ENCODE data around the gene L3MBTL4.
"Not testable (repeated sequence)": the region's sequence is repeated elsewhere in the genome, so short reads cannot be mapped to it uniquely, and the experiment has no call there.

The L3MBTL4 gene

GRCh38 chr18:6259324-6259723 is 155.4 kb downstream of the L3MBTL4 start:
- H3K36me3 ChIP-seq (ENCODE audit: control insufficient read depth in 1 of 2, insufficient read depth in 2 of 2, low read length in 2 of 2); H3K27ac ChIP-seq (ENCODE audit: low read depth, low read length); H3K9ac ChIP-seq (ENCODE audit: low read depth in 1 of 2, low read length in 2 of 2); H3K9me3 ChIP-seq (ENCODE audit: control insufficient read depth in 1 of 2, low read length in 2 of 2); H3K4me3 ChIP-seq (ENCODE audit: low read depth in 1 of 2, low read length in 2 of 2); H3K27me3 ChIP-seq (ENCODE audit: control insufficient read depth in 1 of 2, insufficient read depth in 2 of 2, low read length in 2 of 2): not testable (repeated sequence)
- peaks cover 4 to 14% of the 10 kb centered on the region in 2 donors for H3K4me1 ChIP-seq (ENCODE audit: control insufficient read depth in 1 of 2, insufficient read depth in 2 of 2, low read length in 2 of 2)

- Histone ChIP-seq H3K36me3 (ENCODE audit: control insufficient read depth in 1 of 2, insufficient read depth in 2 of 2, low read length in 2 of 2) (no peaks in the 10 kb centered on the region), H3K27ac (ENCODE audit: low read depth, low read length) (no peak overlapping the region), H3K4me1 (ENCODE audit: control insufficient read depth in 1 of 2, insufficient read depth in 2 of 2, low read length in 2 of 2) (peaks cover 4 to 14% of the 10 kb centered on the region in 2 donors), H3K9ac (ENCODE audit: low read depth in 1 of 2, low read length in 2 of 2) (no peak overlapping the region), H3K4me3 (ENCODE audit: low read depth in 1 of 2, low read length in 2 of 2) (no peak overlapping the region), H3K27me3 (ENCODE audit: control insufficient read depth in 1 of 2, insufficient read depth in 2 of 2, low read length in 2 of 2) (no peaks in the 10 kb centered on the region), H3K9me3 (ENCODE audit: control insufficient read depth in 1 of 2, low read length in 2 of 2) (peaks cover 0 to 6% of the 10 kb centered on the region in 2 donors)
Measured at GRCh38 chr18:6257950-6258349, 156.8 kb downstream of the L3MBTL4 start.

- Histone ChIP-seq H3K27ac (ENCODE audit: low read depth, low read length) (no peak overlapping the region), H3K36me3 (ENCODE audit: control insufficient read depth in 1 of 2, insufficient read depth in 2 of 2, low read length in 2 of 2) (no peaks in the 10 kb centered on the region), H3K9ac (ENCODE audit: low read depth in 1 of 2, low read length in 2 of 2) (no peak overlapping the region), H3K4me3 (ENCODE audit: low read depth in 1 of 2, low read length in 2 of 2) (peak overlapping the region in 1 of 2 donors; percentile 28), H3K27me3 (ENCODE audit: control insufficient read depth in 1 of 2, insufficient read depth in 2 of 2, low read length in 2 of 2) (no peaks in the 10 kb centered on the region), H3K4me1 (ENCODE audit: control insufficient read depth in 1 of 2, insufficient read depth in 2 of 2, low read length in 2 of 2) (peaks cover 4 to 14% of the 10 kb centered on the region in 2 donors), H3K9me3 (ENCODE audit: control insufficient read depth in 1 of 2, low read length in 2 of 2) (peaks cover 0 to 6% of the 10 kb centered on the region in 2 donors)
Measured at GRCh38 chr18:6256521-6256920, 158.2 kb downstream of the L3MBTL4 start.

- no peak overlapping the region for H3K27ac ChIP-seq (ENCODE audit: low read depth, low read length)
- H3K9me3 ChIP-seq (ENCODE audit: control insufficient read depth in 1 of 2, low read length in 2 of 2), result peaks cover 0 to 3% of the 10 kb centered on the region in 2 donors
- no peaks in the 10 kb centered on the region for H3K27me3 ChIP-seq (ENCODE audit: control insufficient read depth in 1 of 2, insufficient read depth in 2 of 2, low read length in 2 of 2)
- H3K36me3 ChIP-seq (ENCODE audit: control insufficient read depth in 1 of 2, insufficient read depth in 2 of 2, low read length in 2 of 2), result no peaks in the 10 kb centered on the region
- no peak overlapping the region for H3K4me3 ChIP-seq (ENCODE audit: low read depth in 1 of 2, low read length in 2 of 2)
- no peak overlapping the region for H3K9ac ChIP-seq (ENCODE audit: low read depth in 1 of 2, low read length in 2 of 2)
- peaks cover 4 to 14% of the 10 kb centered on the region in 2 donors for H3K4me1 ChIP-seq (ENCODE audit: control insufficient read depth in 1 of 2, insufficient read depth in 2 of 2, low read length in 2 of 2)
Measured at GRCh38 chr18:6255886-6256285, 158.8 kb downstream of the L3MBTL4 start.

- Histone ChIP-seq H3K9me3 (ENCODE audit: control insufficient read depth in 1 of 2, low read length in 2 of 2) (peaks cover 0 to 3% of the 10 kb centered on the region in 2 donors), H3K4me1 (ENCODE audit: control insufficient read depth in 1 of 2, insufficient read depth in 2 of 2, low read length in 2 of 2) (peaks cover 4 to 14% of the 10 kb centered on the region in 2 donors), H3K9ac (ENCODE audit: low read depth in 1 of 2, low read length in 2 of 2) (no peak overlapping the region), H3K36me3 (ENCODE audit: control insufficient read depth in 1 of 2, insufficient read depth in 2 of 2, low read length in 2 of 2) (no peaks in the 10 kb centered on the region), H3K27ac (ENCODE audit: low read depth, low read length) (peak overlapping the region; percentile 5), H3K27me3 (ENCODE audit: control insufficient read depth in 1 of 2, insufficient read depth in 2 of 2, low read length in 2 of 2) (no peaks in the 10 kb centered on the region), H3K4me3 (ENCODE audit: low read depth in 1 of 2, low read length in 2 of 2) (no peak overlapping the region)
Measured at GRCh38 chr18:6255116-6255705, 159.5 kb downstream of the L3MBTL4 start.

- no peaks in the 10 kb centered on the region for H3K27me3 ChIP-seq (ENCODE audit: control insufficient read depth in 1 of 2, insufficient read depth in 2 of 2, low read length in 2 of 2)
- no peak overlapping the region for H3K9ac ChIP-seq (ENCODE audit: low read depth in 1 of 2, low read length in 2 of 2)
- H3K4me3 ChIP-seq (ENCODE audit: low read depth in 1 of 2, low read length in 2 of 2), result no peak overlapping the region
- no peak overlapping the region for H3K27ac ChIP-seq (ENCODE audit: low read depth, low read length)
- H3K36me3 ChIP-seq (ENCODE audit: control insufficient read depth in 1 of 2, insufficient read depth in 2 of 2, low read length in 2 of 2), result no peaks in the 10 kb centered on the region
- H3K4me1 ChIP-seq (ENCODE audit: control insufficient read depth in 1 of 2, insufficient read depth in 2 of 2, low read length in 2 of 2), result peaks cover 4 to 20% of the 10 kb centered on the region in 2 donors
- H3K9me3 ChIP-seq (ENCODE audit: control insufficient read depth in 1 of 2, low read length in 2 of 2), result peaks cover 0 to 3% of the 10 kb centered on the region in 2 donors
Measured at GRCh38 chr18:6254456-6254855, 160.3 kb downstream of the L3MBTL4 start.

- no peaks in the 10 kb centered on the region for H3K9me3 ChIP-seq (ENCODE audit: control insufficient read depth in 1 of 2, low read length in 2 of 2)
- H3K9ac ChIP-seq (ENCODE audit: low read depth in 1 of 2, low read length in 2 of 2), result no peak overlapping the region
- H3K27ac ChIP-seq (ENCODE audit: low read depth, low read length), result no peak overlapping the region
- peaks cover 4 to 26% of the 10 kb centered on the region in 2 donors for H3K4me1 ChIP-seq (ENCODE audit: control insufficient read depth in 1 of 2, insufficient read depth in 2 of 2, low read length in 2 of 2)
- no peak overlapping the region for H3K4me3 ChIP-seq (ENCODE audit: low read depth in 1 of 2, low read length in 2 of 2)
- H3K27me3 ChIP-seq (ENCODE audit: control insufficient read depth in 1 of 2, insufficient read depth in 2 of 2, low read length in 2 of 2), result no peaks in the 10 kb centered on the region
- no peaks in the 10 kb centered on the region for H3K36me3 ChIP-seq (ENCODE audit: control insufficient read depth in 1 of 2, insufficient read depth in 2 of 2, low read length in 2 of 2)
Measured at GRCh38 chr18:6251084-6251483, 163.6 kb downstream of the L3MBTL4 start.

- Histone ChIP-seq H3K27ac (ENCODE audit: low read depth, low read length) (no peak overlapping the region), H3K4me3 (ENCODE audit: low read depth in 1 of 2, low read length in 2 of 2) (no peak overlapping the region), H3K4me1 (ENCODE audit: control insufficient read depth in 1 of 2, insufficient read depth in 2 of 2, low read length in 2 of 2) (peaks cover 0 to 13% of the 10 kb centered on the region in 2 donors)
Measured at GRCh38 chr18:6249788-6250187, 164.9 kb downstream of the L3MBTL4 start.

GRCh38 chr18:6249170-6249569 is 165.5 kb downstream of the L3MBTL4 start:
- Histone ChIP-seq H3K36me3 (ENCODE audit: control insufficient read depth in 1 of 2, insufficient read depth in 2 of 2, low read length in 2 of 2) (no peaks in the 10 kb centered on the region), H3K9me3 (ENCODE audit: control insufficient read depth in 1 of 2, low read length in 2 of 2) (no peaks in the 10 kb centered on the region), H3K4me1 (ENCODE audit: control insufficient read depth in 1 of 2, insufficient read depth in 2 of 2, low read length in 2 of 2) (peaks cover 0 to 12% of the 10 kb centered on the region in 2 donors), H3K9ac (ENCODE audit: low read depth in 1 of 2, low read length in 2 of 2) (no peak overlapping the region), H3K27me3 (ENCODE audit: control insufficient read depth in 1 of 2, insufficient read depth in 2 of 2, low read length in 2 of 2) (no peaks in the 10 kb centered on the region), H3K4me3 (ENCODE audit: low read depth in 1 of 2, low read length in 2 of 2) (no peak overlapping the region), H3K27ac (ENCODE audit: low read depth, low read length) (no peak overlapping the region)

More at GRCh38 chr18:6249788-6250187, 164.9 kb downstream of the L3MBTL4 start:
- no peaks in the 10 kb centered on the region for H3K27me3 ChIP-seq (ENCODE audit: control insufficient read depth in 1 of 2, insufficient read depth in 2 of 2, low read length in 2 of 2)
- no peaks in the 10 kb centered on the region for H3K9me3 ChIP-seq (ENCODE audit: control insufficient read depth in 1 of 2, low read length in 2 of 2)
- H3K36me3 ChIP-seq (ENCODE audit: control insufficient read depth in 1 of 2, insufficient read depth in 2 of 2, low read length in 2 of 2), result no peaks in the 10 kb centered on the region
- no peak overlapping the region for H3K9ac ChIP-seq (ENCODE audit: low read depth in 1 of 2, low read length in 2 of 2)

- Histone ChIP-seq H3K27ac (ENCODE audit: low read depth, low read length) (no peak overlapping the region), H3K4me3 (ENCODE audit: low read depth in 1 of 2, low read length in 2 of 2) (no peak overlapping the region), H3K9me3 (ENCODE audit: control insufficient read depth in 1 of 2, low read length in 2 of 2) (no peaks in the 10 kb centered on the region), H3K27me3 (ENCODE audit: control insufficient read depth in 1 of 2, insufficient read depth in 2 of 2, low read length in 2 of 2) (no peaks in the 10 kb centered on the region), H3K36me3 (ENCODE audit: control insufficient read depth in 1 of 2, insufficient read depth in 2 of 2, low read length in 2 of 2) (no peaks in the 10 kb centered on the region), H3K9ac (ENCODE audit: low read depth in 1 of 2, low read length in 2 of 2) (no peak overlapping the region), H3K4me1 (ENCODE audit: control insufficient read depth in 1 of 2, insufficient read depth in 2 of 2, low read length in 2 of 2) (peaks cover 0 to 12% of the 10 kb centered on the region in 2 donors)
Measured at GRCh38 chr18:6248017-6248416, 166.7 kb downstream of the L3MBTL4 start.

All from duodenal mucosa (tissue), 2 donors.